GM12872 (cell line): ENCODE results near the gene TMCC1.

Experiments used
- TF ChIP-seq, protein P1 (sequence below): IDR thresholded peaks from 3 replicates; pipeline ENCODE4 v1.5.1; 2011; ENCODE audit warnings: low read depth, mild to moderate bottlenecking, low read length, moderate library complexity; ENCODE audit not compliant: insufficient read depth

The TMCC1 gene

GRCh38 chr3:129699199-129699598 is 194.3 kb downstream of the TMCC1 start:
- TF ChIP-seq, protein P1, sequence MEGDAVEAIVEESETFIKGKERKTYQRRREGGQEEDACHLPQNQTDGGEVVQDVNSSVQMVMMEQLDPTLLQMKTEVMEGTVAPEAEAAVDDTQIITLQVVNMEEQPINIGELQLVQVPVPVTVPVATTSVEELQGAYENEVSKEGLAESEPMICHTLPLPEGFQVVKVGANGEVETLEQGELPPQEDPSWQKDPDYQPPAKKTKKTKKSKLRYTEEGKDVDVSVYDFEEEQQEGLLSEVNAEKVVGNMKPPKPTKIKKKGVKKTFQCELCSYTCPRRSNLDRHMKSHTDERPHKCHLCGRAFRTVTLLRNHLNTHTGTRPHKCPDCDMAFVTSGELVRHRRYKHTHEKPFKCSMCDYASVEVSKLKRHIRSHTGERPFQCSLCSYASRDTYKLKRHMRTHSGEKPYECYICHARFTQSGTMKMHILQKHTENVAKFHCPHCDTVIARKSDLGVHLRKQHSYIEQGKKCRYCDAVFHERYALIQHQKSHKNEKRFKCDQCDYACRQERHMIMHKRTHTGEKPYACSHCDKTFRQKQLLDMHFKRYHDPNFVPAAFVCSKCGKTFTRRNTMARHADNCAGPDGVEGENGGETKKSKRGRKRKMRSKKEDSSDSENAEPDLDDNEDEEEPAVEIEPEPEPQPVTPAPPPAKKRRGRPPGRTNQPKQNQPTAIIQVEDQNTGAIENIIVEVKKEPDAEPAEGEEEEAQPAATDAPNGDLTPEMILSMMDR = no peak

DNA sequence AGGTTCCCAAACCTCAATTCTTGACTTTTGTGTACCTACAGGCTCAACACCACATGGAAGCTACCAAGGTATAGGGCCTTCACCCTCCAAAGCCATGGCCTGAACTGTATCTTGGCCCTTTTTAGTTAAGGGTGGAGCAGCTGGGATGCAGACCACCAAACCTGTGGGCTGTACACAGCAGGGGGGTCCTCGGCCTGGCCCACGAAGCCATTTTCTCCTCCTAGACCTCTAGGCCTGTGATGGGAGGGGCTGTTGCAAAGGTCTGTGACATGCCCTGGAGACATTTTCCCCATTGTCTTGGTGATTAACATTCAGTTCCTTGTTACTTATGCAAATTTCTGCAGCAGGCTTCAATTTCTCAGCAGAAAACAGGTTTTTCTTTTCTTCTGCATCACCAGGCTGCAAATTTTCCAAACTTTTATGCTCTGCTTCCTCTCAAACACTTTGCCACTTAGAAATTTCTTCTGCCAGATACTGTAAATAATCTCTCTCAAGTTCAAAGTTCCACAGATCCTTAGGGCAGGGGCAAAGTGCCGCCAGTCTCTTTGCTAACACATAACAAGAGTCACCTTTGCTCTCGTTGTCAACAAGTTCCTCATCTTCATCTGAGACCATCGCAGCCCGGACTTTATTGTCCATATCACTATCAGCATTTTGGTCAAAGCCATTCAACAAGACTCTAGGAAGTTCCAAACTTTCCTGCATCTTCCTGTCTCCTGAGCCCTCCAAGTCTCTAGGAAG is 196.1 kb downstream of the TMCC1 start:
- TF ChIP-seq, protein P1 = no peak

DNA sequence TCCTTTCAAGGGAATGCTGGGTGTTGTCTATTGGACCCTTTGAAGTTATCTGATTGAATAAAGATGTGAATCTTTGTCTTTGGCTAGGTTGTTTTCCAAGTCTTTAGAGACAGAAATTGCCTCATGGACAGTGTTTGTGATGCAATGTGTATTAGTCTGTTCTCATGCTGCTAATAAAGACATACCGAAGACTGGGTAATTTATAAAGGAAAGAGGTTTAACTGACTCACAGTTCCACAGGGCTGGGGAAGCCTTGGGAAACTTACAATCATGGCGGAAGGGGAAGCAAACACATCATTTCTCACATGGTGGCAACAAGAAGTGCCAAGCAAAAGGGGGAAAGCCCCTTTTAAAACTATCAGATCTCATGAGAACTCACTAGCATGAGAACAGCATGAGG is 198.3 kb downstream of the TMCC1 start:
- TF ChIP-seq, protein P1 = no peak

DNA sequence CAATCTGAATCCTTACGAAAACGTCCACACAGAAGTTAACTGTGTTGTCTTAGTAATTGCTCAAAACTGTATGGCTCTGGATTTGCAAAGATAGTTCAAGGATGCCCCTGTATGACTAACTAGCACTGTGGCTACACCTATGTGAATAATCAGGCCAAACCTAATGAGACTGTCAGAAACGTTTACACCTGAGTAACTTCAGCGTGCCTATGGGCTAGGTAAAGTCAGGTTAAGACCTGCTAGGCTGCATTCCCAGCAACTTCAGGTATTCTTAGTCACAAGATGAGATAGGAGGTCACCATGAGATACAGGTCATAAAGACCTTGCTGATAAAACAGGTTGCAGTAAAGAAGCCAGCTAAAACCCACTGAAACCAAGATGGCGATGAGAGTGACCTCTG is 199.3 kb downstream of the TMCC1 start:
- TF ChIP-seq, protein P1 = no peak

GRCh38 chr3:129692743-129693142 is 200.8 kb downstream of the TMCC1 start:
- TF ChIP-seq, protein P1 = no peak

DNA sequence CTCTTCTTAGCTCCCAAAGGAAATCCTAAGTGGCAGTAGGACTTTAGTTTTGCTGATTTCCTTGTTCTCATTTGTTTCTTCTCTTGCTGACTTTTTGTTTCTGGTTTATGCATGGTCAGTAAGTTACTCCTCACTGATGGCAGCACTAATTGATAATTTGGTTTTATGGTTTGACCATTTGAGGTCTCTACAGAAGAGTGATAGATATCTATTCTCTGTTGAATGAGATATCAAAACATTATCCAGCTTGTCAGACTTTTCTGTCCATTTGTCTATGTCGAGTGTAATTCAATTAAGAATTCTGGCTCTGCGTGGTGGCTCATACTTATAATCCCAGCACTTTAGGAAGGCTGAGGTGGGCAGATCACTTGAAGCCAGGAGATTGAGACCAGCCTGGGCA is 202.5 kb downstream of the TMCC1 start:
- TF ChIP-seq, protein P1 = no peak

DNA sequence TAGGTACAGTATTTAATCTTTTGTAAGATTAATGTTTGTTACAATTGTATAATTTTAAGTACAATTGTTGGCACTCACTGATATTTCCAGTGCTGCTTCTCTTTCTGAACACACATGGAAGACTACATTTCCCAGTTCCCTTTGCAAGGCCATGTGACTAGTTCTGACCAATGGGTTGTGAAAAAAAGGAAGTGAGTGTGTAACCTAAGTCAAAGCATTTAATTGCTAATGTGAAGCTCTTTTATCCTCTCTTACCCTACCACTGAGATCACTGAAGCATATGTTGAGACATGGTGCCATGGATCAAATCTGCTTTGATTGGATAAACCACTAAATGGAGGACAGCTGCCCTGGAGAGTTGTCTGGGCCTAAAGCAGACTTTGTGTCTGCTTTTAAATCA is 203.1 kb downstream of the TMCC1 start:
- TF ChIP-seq, protein P1 = no peak
